WTC11 (cell line): ENCODE measurements around the gene CDH16. TPM values are rescaled to one million over a fixed set of nuclear protein-coding genes. Genes with fewer than 3 reads are reported as not detected.

Experiments
- ATAC-seq: fragments of 200-7000 bp; cut with Tn5 transposase; 2 replicates; pipeline ENCODE4 v1.10.0; 2021; ENCODE audit warnings: mild to moderate bottlenecking, moderate library complexity
- CTCF ChIA-PET: fragments of 300-600 bp; sonication (Branson Sonifier 250); formaldehyde crosslinking; loops from one replicate; lab custom pipeline; 2021; ENCODE audit warnings: antibody characterized with exemption; lab: Charles Lee
- POLR2A ChIA-PET: fragments of 350-600 bp; sonication (Branson Sonifier 250); formaldehyde crosslinking; loops from one replicate; lab custom pipeline; 2021; ENCODE audit warnings: antibody characterized with exemption; lab: Charles Lee
- DNase-seq: peaks from one replicate; pipeline ENCODE4 v3.0.0; 2021; ENCODE audit warnings: low spot score
- H3K27ac Mint-ChIP-seq: 2 replicates; pipeline ENCODE4 v1.8.0; 2021; ENCODE audit warnings: mixed read lengths
- H3K27me3 Mint-ChIP-seq: 2 replicates; pipeline ENCODE4 v1.8.0; 2021; ENCODE audit warnings: low read depth, mild to moderate bottlenecking, moderate library complexity, mixed read lengths
- H3K36me3 Mint-ChIP-seq: 2 replicates; pipeline ENCODE4 v1.8.0; 2021; ENCODE audit warnings: mixed read lengths
- H3K4me1 Mint-ChIP-seq: 2 replicates; pipeline ENCODE4 v1.8.0; 2022; ENCODE audit warnings: mixed read lengths
- H3K4me3 Mint-ChIP-seq: 2 replicates; pipeline ENCODE4 v1.8.0; 2021; ENCODE audit warnings: mild to moderate bottlenecking, moderate library complexity, mixed read lengths
- H3K9me3 Mint-ChIP-seq: 2 replicates; pipeline ENCODE4 v1.8.0; 2021; ENCODE audit warnings: mixed read lengths
- CDX4 ChIP-seq: fragments of 250-450 bp; sonication (Bioruptor Pico); IDR thresholded peaks from 2 replicates; pipeline ENCODE4 v1.9.0; 2021; ENCODE audit warnings: moderate library complexity, mild to moderate bottlenecking, inconsistent platforms, borderline replicate concordance
- CREM ChIP-seq: sonication (generic); formaldehyde crosslinking; IDR thresholded peaks from 2 replicates; pipeline ENCODE4 v1.8.1; 2022; ENCODE audit warnings: mild to moderate bottlenecking, missing genetic modification reagents, moderate library complexity
- EMX1 ChIP-seq: fragments of 250-450 bp; sonication (Bioruptor Pico); IDR thresholded peaks from 2 replicates; pipeline ENCODE4 v1.8.0; 2021; ENCODE audit warnings: mild to moderate bottlenecking
- ERG ChIP-seq: fragments of 250-450 bp; sonication (Bioruptor Pico); IDR thresholded peaks from 2 replicates; pipeline ENCODE4 v1.8.0; 2021; ENCODE audit warnings: mild to moderate bottlenecking
- FOXJ3 ChIP-seq: sonication (generic); formaldehyde crosslinking; IDR thresholded peaks from 2 replicates; pipeline ENCODE4 v1.9.0; 2021; ENCODE audit warnings: missing genetic modification reagents, mild to moderate bottlenecking, borderline replicate concordance
- GABPB1 ChIP-seq: sonication (generic); formaldehyde crosslinking; IDR thresholded peaks from 2 replicates; pipeline ENCODE4 v1.8.1; 2023; ENCODE audit warnings: mild to moderate bottlenecking, missing genetic modification reagents
- NFYB ChIP-seq: sonication (generic); formaldehyde crosslinking; conservative IDR thresholded peaks from 2 replicates; pipeline ENCODE4 v1.8.0; 2022; ENCODE audit warnings: low read depth, missing genetic modification reagents
- SMAD4 ChIP-seq: sonication (generic); formaldehyde crosslinking; IDR thresholded peaks from 2 replicates; pipeline ENCODE4 v1.8.0; 2022; ENCODE audit warnings: mild to moderate bottlenecking, missing genetic modification reagents
- USF2 ChIP-seq: sonication (generic); formaldehyde crosslinking; IDR thresholded peaks from 2 replicates; pipeline ENCODE4 v1.8.1; 2023; ENCODE audit warnings: mild to moderate bottlenecking, missing genetic modification reagents, moderate library complexity
- ZBTB21 ChIP-seq: sonication (generic); formaldehyde crosslinking; IDR thresholded peaks from 2 replicates; pipeline ENCODE4 v1.8.1; 2023; ENCODE audit warnings: mild to moderate bottlenecking, missing genetic modification reagents, borderline replicate concordance
- ZNF512 ChIP-seq: sonication (generic); formaldehyde crosslinking; IDR thresholded peaks from 2 replicates; pipeline ENCODE4 v1.8.1; 2022; ENCODE audit warnings: missing genetic modification reagents, borderline replicate concordance
- total RNA-seq: library from RNA; stranded (reverse); gene quantifications from 3 replicates; pipeline ENCODE4 v1.2.3, GENCODE V29; 2021
- TF ChIP-seq, protein P1 (sequence below): sonication (generic); formaldehyde crosslinking; IDR thresholded peaks from 2 replicates; pipeline ENCODE4 v1.8.1; 2022; ENCODE audit warnings: low read depth, mild to moderate bottlenecking, moderate library complexity, missing genetic modification reagents, borderline replicate concordance
- TF ChIP-seq, protein P2 (sequence below): fragments of 250-450 bp; sonication (Bioruptor Pico); conservative IDR thresholded peaks from 2 replicates; pipeline ENCODE4 v1.9.0; 2021; ENCODE audit warnings: mild to moderate bottlenecking
- TF ChIP-seq, protein P3 (sequence below): sonication (generic); formaldehyde crosslinking; IDR thresholded peaks from 2 replicates; pipeline ENCODE4 v1.8.0; 2023; ENCODE audit warnings: mild to moderate bottlenecking, missing genetic modification reagents

The CDH16 gene
- total RNA-seq, 1 experiment from 2014 or later: not detected

DNA sequence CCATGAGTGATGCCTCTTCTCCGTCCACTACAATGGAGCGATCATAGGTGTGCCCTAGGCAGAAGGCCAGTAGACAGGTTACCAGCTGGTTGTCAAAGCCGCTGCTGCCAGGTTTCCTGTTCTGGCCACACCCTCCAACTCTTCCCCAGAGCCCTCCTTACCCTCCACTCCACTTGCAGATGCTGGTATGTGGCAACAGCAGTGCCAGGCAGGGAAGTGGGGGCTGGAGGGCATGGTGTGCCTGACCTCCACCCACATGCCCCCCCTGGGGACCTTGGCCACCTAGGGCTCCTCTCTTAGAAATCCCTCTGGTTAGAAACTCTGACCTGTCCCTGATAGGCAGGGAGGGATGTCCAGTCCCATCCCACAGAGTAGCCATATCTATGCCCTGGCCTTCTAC, 5.2 kb upstream of the CDH16 start:
- no peaks in the 10 kb centered on the region for H3K9me3 Mint-ChIP-seq
- POLR2A ChIA-PET: no interaction called here
- H3K27ac Mint-ChIP-seq: no peak overlapping the region
- peaks cover 59% of the 10 kb centered on the region for H3K27me3 Mint-ChIP-seq
- CTCF ChIA-PET: interaction anchor here (2.3 to 7.0 kb wide), 4 partner anchors 12 to 94 kb away, joined by 10 to 175 read pairs (median 55); partner anchors contain the start of gene NAE1
- peaks cover 7% of the 10 kb centered on the region; the same call in 1 of the 2 replicates for H3K4me1 Mint-ChIP-seq
- no peaks in the 10 kb centered on the region for H3K36me3 Mint-ChIP-seq
- no peak for DNase-seq
- no peak for TF ChIP-seq SMAD4 (CRISPR knock-in tag)
- no peak for TF ChIP-seq ZNF512
- TF ChIP-seq CDX4 (CRISPR knock-in tag): no peak
- no peak for TF ChIP-seq CREM (CRISPR knock-in tag)
- TF ChIP-seq, protein P1, sequence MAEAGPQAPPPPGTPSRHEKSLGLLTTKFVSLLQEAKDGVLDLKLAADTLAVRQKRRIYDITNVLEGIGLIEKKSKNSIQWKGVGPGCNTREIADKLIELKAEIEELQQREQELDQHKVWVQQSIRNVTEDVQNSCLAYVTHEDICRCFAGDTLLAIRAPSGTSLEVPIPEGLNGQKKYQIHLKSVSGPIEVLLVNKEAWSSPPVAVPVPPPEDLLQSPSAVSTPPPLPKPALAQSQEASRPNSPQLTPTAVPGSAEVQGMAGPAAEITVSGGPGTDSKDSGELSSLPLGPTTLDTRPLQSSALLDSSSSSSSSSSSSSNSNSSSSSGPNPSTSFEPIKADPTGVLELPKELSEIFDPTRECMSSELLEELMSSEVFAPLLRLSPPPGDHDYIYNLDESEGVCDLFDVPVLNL (CRISPR knock-in tag): no peak
- TF ChIP-seq NFYB (CRISPR knock-in tag): no peak
- no peak for TF ChIP-seq ERG (CRISPR knock-in tag)
- TF ChIP-seq, protein P2, sequence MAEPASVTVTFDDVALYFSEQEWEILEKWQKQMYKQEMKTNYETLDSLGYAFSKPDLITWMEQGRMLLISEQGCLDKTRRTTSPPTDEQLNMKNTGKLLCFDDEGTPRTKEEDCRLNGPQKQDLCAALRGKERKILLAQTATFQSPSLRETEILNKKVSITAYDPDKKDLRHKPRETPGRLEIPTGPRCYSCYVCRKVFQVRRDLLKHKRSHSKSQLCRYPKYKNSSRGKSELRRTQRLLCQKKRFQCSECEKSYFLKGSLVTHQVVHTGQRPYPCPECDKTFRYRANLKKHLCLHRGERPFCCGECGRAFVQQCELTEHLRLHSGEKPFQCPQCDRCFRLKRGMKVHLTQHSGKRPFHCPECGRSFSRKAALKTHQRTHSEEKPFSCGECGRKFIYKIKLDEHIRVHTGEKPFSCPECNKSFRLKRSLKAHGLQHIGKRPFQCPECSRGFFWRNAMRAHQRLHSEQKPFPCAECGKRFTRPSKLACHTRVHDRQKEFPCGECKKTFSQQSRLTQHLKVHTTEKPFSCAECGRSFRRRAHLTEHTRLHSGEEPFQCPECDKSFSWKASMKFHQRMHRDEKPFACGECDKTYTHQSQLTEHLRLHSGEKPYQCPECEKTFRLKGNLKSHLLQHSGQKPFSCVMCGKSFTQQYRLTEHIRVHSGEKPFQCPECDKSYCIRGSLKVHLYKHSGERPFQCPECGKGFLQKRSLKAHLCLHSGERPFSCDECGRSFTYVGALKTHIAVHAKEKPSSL: no peak
- no peak for TF ChIP-seq USF2
- no peak for TF ChIP-seq GABPB1 (CRISPR knock-in tag)
- ATAC-seq: no peak
- no peak overlapping the region for H3K4me3 Mint-ChIP-seq

- TF ChIP-seq, protein P3, sequence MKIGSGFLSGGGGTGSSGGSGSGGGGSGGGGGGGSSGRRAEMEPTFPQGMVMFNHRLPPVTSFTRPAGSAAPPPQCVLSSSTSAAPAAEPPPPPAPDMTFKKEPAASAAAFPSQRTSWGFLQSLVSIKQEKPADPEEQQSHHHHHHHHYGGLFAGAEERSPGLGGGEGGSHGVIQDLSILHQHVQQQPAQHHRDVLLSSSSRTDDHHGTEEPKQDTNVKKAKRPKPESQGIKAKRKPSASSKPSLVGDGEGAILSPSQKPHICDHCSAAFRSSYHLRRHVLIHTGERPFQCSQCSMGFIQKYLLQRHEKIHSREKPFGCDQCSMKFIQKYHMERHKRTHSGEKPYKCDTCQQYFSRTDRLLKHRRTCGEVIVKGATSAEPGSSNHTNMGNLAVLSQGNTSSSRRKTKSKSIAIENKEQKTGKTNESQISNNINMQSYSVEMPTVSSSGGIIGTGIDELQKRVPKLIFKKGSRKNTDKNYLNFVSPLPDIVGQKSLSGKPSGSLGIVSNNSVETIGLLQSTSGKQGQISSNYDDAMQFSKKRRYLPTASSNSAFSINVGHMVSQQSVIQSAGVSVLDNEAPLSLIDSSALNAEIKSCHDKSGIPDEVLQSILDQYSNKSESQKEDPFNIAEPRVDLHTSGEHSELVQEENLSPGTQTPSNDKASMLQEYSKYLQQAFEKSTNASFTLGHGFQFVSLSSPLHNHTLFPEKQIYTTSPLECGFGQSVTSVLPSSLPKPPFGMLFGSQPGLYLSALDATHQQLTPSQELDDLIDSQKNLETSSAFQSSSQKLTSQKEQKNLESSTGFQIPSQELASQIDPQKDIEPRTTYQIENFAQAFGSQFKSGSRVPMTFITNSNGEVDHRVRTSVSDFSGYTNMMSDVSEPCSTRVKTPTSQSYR (CRISPR knock-in tag): no peak
- TF ChIP-seq FOXJ3 (CRISPR knock-in tag) (no peak), ZBTB21 (CRISPR knock-in tag) (no peak), EMX1 (no peak)
- TF ChIP-seq, protein P1 (CRISPR knock-in tag): no peak
- ChIA-PET POLR2A (no interaction called here), CTCF (interaction anchor here (3.2 to 7.0 kb wide), 2 partner anchors 12 to 30 kb away, joined by 53 to 175 read pairs; no protein-coding TSS in a partner anchor)
- Mint-ChIP-seq H3K4me1 (peaks cover 7% of the 10 kb centered on the region; the same call in 1 of the 2 replicates), H3K27me3 (peaks cover 59% of the 10 kb centered on the region), H3K9me3 (no peaks in the 10 kb centered on the region), H3K36me3 (no peaks in the 10 kb centered on the region), H3K4me3 (no peak overlapping the region), H3K27ac (no peak overlapping the region)
- DNase-seq (no peak), ATAC-seq (no peak)
Observed at GRCh38 chr16:66923247-66923731, 4.6 kb upstream of the CDH16 start.
